SU-DHL-6 (cell line): Measurements from ENCODE around the gene FAM24B.

ENCODE experiments used
- H2AFZ ChIP-seq: fragments of 200-600 bp; sonication (generic); 2 replicates; pipeline ENCODE4 v1.6.1; 2014; ENCODE audit warnings: low read depth, mild to moderate bottlenecking, moderate library complexity, mixed read lengths, antibody characterized with exemption, low read length; ENCODE audit not compliant: severe bottlenecking
- H3F3A ChIP-seq: fragments of 200-600 bp; shearing (Covaris generic); 2 replicates; pipeline ENCODE4 v1.6.0; 2016; ENCODE audit warnings: antibody characterized with exemption, mild to moderate bottlenecking; ENCODE audit not compliant: insufficient read depth
- H3K27ac ChIP-seq: fragments of 200-600 bp; sonication (generic); 2 replicates; pipeline ENCODE4 v1.5.1; 2016; ENCODE audit warnings: low read depth, mild to moderate bottlenecking, low read length, moderate library complexity, mixed read lengths
- H3K27me3 ChIP-seq: fragments of 200-600 bp; sonication (generic), shearing (Covaris generic); 2 replicates; pipeline ENCODE4 v1.6.0; 2014; ENCODE audit warnings: mild to moderate bottlenecking, low read length
- H3K36me3 ChIP-seq: fragments of 200-600 bp; sonication (generic); 2 replicates; pipeline ENCODE4 v1.6.1; 2014; ENCODE audit warnings: mild to moderate bottlenecking, low read length, mixed read lengths
- H3K4me2 ChIP-seq: fragments of 300-600, 200-600 bp; shearing (Covaris generic), sonication (generic); 2 replicates; pipeline ENCODE4 v1.6.0; 2014; ENCODE audit warnings: low read length, low read depth, mild to moderate bottlenecking; ENCODE audit not compliant: poor library complexity, severe bottlenecking
- H3K4me3 ChIP-seq: fragments of 200-600 bp; sonication (generic); 2 replicates; pipeline ENCODE4 v1.5.1; 2014; ENCODE audit warnings: antibody characterized with exemption, low read length, mild to moderate bottlenecking, mixed read lengths; ENCODE audit not compliant: insufficient read depth, poor library complexity, severe bottlenecking
- H3K79me2 ChIP-seq: fragments of 200-600 bp; sonication (generic); 2 replicates; pipeline ENCODE4 v1.6.1; 2014; ENCODE audit warnings: mild to moderate bottlenecking, low read length, moderate library complexity; ENCODE audit not compliant: insufficient read depth
- H3K9ac ChIP-seq: fragments of 200-600 bp; sonication (generic); 2 replicates; pipeline ENCODE4 v1.7.0; 2014; ENCODE audit warnings: mild to moderate bottlenecking, low read length
- H3K9me2 ChIP-seq: fragments of 200-600 bp; sonication (generic); replicated peaks from 2 replicates; pipeline ENCODE4 v1.6.1; 2014; ENCODE audit warnings: low read length; ENCODE audit not compliant: insufficient read depth
- H3K9me3 ChIP-seq: fragments of 200-600 bp; sonication (generic); 2 replicates; pipeline ENCODE4 v1.6.1; 2014; ENCODE audit warnings: low read length, mixed read lengths; ENCODE audit not compliant: insufficient read depth
- H4K20me1 ChIP-seq: fragments of 200-600 bp; sonication (generic); 2 replicates; pipeline ENCODE4 v1.6.1; 2014; ENCODE audit warnings: low read depth, mild to moderate bottlenecking, antibody characterized with exemption, low read length, moderate library complexity, mixed read lengths
- EZH2phosphoT487 ChIP-seq: fragments of 200-600 bp; sonication (generic), shearing (Covaris generic); conservative IDR thresholded peaks from 2 replicates; pipeline ENCODE4 v1.6.1; 2018; ENCODE audit warnings: mild to moderate bottlenecking, antibody characterized with exemption, low read length, moderate library complexity, mixed read lengths
- TF ChIP-seq, protein P1 (sequence below): fragments of 200-600 bp; sonication (generic); IDR thresholded peaks from one replicate; pipeline ENCODE4 v1.5.1; 2017; ENCODE audit warnings: antibody characterized with exemption, mild to moderate bottlenecking, low read length, moderate library complexity; ENCODE audit not compliant: insufficient read depth, poor library complexity, severe bottlenecking

FAM24B gene

DNA sequence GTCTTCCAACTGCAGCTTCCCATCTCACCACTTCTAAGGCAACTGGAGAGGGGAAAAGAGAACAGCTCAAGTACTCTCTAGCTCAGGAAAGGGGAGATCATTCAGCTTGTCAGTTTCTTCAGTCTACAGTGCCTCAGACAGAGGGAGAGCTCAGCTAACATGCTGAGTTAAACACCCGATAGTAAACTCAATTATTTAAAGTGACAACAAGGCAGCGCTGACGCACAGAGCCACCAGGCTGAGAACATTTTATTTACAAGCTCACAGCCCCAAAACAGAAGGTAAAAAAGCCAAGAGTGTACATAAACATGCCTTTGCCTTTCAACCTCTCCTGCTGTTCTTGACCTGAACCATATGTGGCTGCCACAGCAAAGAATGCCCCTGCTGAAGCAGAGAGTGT lies 23.6 kb downstream of the FAM24B start:
- H3K4me2 ChIP-seq, result no peak overlapping the region
- peaks cover 62% of the 10 kb centered on the region for H3K79me2 ChIP-seq
- no peak overlapping the region for H3K9ac ChIP-seq

DNA sequence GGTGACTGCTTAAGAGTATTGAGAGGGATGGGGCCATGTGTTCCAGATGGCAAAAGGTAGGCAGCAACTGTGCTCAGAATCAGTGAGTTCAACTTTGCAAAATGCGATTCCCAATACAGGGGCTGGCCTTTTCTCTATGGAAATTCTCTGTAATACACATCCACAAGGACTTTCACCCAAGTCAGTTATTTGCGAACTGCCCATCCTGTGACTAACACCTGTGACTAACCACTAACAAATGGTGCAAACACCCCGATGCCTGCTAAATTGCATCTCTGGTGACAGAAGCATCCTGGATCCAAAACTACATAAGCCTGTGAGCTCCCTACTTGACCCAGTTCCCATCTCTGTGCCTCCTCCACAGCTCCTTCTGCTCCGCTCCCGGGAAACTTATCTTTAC lies 24.7 kb downstream of the FAM24B start:
- peaks cover 11% of the 10 kb centered on the region; the same call in 1 of the 2 replicates for H3K36me3 ChIP-seq
- no peaks in the 10 kb centered on the region for H3K9me3 ChIP-seq
- H3K79me2 ChIP-seq, result peaks cover 51% of the 10 kb centered on the region
- peaks cover 11% of the 10 kb centered on the region; the same call in 1 of the 2 replicates for H4K20me1 ChIP-seq
- H3K9ac ChIP-seq, result no peak overlapping the region
- no peaks in the 10 kb centered on the region for H3K9me2 ChIP-seq
- no peaks in the 10 kb centered on the region for H3K27me3 ChIP-seq
- no peak overlapping the region for H2AFZ ChIP-seq
- no peaks in the 10 kb centered on the region for H3F3A ChIP-seq
- H3K4me3 ChIP-seq, result no peak overlapping the region
- no peak overlapping the region for H3K4me2 ChIP-seq
- H3K27ac ChIP-seq, result no peak overlapping the region
- TF ChIP-seq, protein P1, sequence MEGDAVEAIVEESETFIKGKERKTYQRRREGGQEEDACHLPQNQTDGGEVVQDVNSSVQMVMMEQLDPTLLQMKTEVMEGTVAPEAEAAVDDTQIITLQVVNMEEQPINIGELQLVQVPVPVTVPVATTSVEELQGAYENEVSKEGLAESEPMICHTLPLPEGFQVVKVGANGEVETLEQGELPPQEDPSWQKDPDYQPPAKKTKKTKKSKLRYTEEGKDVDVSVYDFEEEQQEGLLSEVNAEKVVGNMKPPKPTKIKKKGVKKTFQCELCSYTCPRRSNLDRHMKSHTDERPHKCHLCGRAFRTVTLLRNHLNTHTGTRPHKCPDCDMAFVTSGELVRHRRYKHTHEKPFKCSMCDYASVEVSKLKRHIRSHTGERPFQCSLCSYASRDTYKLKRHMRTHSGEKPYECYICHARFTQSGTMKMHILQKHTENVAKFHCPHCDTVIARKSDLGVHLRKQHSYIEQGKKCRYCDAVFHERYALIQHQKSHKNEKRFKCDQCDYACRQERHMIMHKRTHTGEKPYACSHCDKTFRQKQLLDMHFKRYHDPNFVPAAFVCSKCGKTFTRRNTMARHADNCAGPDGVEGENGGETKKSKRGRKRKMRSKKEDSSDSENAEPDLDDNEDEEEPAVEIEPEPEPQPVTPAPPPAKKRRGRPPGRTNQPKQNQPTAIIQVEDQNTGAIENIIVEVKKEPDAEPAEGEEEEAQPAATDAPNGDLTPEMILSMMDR, result no peak
- no peak for TF ChIP-seq EZH2phosphoT487

More for the DNA sequence above, 23.6 kb downstream of the FAM24B start:
- H3K9me2 ChIP-seq, result no peaks in the 10 kb centered on the region
- H3K27me3 ChIP-seq, result no peaks in the 10 kb centered on the region
- H3F3A ChIP-seq, result no peaks in the 10 kb centered on the region
- H4K20me1 ChIP-seq, result peaks cover 17% of the 10 kb centered on the region
- H3K27ac ChIP-seq, result no peak overlapping the region
- TF ChIP-seq, protein P1, result no peak
- no peak for TF ChIP-seq EZH2phosphoT487
- H3K36me3 ChIP-seq, result peaks cover 11% of the 10 kb centered on the region; the same call in 1 of the 2 replicates
- H2AFZ ChIP-seq, result no peak overlapping the region
- no peak overlapping the region for H3K4me3 ChIP-seq
- no peaks in the 10 kb centered on the region for H3K9me3 ChIP-seq

DNA sequence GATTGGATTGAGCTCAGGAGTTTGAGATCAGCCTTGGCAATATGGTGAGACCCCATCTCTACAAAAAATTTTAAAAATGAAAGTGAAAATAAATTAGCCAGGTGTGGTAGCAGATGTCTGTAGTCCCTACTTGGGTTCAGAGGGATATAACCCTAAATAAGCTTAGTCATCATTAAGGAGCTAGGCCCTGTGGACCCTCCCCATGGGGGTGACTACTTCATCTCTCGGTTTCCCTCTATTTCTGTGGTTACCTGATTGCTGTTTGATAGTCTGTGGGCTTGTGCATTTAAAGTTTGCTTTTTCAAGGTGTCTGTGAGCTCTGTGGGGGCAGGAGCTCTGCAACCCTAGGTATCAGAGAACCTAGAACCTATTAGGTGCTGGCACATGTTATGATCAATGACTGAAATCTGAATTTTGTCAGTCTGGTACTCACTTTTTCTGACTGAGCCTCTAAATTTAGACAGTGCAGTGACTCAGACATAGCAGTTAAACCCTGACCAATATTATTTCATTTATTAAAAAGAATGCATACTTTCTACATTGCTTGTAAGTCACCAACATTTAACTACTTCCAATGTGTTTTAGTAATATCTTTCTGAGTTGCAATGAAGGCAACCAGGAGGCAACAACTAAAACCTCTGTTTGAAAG lies 25.6 kb downstream of the FAM24B start:
- no peaks in the 10 kb centered on the region for H3K9me3 ChIP-seq
- H3K27ac ChIP-seq, result no peak overlapping the region
- no peak overlapping the region for H3K9ac ChIP-seq
- H2AFZ ChIP-seq, result no peak overlapping the region
- peaks cover 11% of the 10 kb centered on the region; the same call in 1 of the 2 replicates for H3K36me3 ChIP-seq
- H3K27me3 ChIP-seq, result no peaks in the 10 kb centered on the region
- H3K4me2 ChIP-seq, result no peak overlapping the region
- TF ChIP-seq EZH2phosphoT487, result no peak
- TF ChIP-seq, protein P1, result no peak
- no peaks in the 10 kb centered on the region for H3F3A ChIP-seq
- no peaks in the 10 kb centered on the region for H3K9me2 ChIP-seq
- H3K4me3 ChIP-seq, result no peak overlapping the region
- peaks cover 11% of the 10 kb centered on the region; the same call in 1 of the 2 replicates for H4K20me1 ChIP-seq
- peaks cover 43% of the 10 kb centered on the region for H3K79me2 ChIP-seq
